ENCODE data around the gene SEMA4G.

Gene SEMA4G

GRCh38 chr10:100981178-100981772 lies 12.0 kb downstream of the SEMA4G start:
- TF ChIP-seq CTCF (IDR thresholded peaks at IDR 0.05; ENCODE audit: low read depth, low read length, missing control alignments) = no peak
- DNase-seq (ENCODE audit: low read depth) = no peak
- no peak overlapping the region for H3K4me3 ChIP-seq (ENCODE audit: low read depth, low read length)

- H3K4me3 ChIP-seq (ENCODE audit: low read depth, low read length) = no peak overlapping the region
- no peak for DNase-seq (ENCODE audit: low read depth)
- TF ChIP-seq CTCF (IDR thresholded peaks at IDR 0.05; ENCODE audit: low read depth, low read length, missing control alignments) = no peak
Observed at GRCh38 chr10:100982916-100983830, 13.9 kb downstream of the SEMA4G start.

- TF ChIP-seq CTCF (IDR thresholded peaks at IDR 0.05; ENCODE audit: low read depth, low read length, missing control alignments) = no peak
- H3K4me3 ChIP-seq (ENCODE audit: low read depth, low read length) = no peak overlapping the region
- no peak for DNase-seq (ENCODE audit: low read depth)
Observed at GRCh38 chr10:100983868-100984671, 14.8 kb downstream of the SEMA4G start.

- no peak for TF ChIP-seq CTCF (IDR thresholded peaks at IDR 0.05; ENCODE audit: low read depth, low read length, missing control alignments)
- DNase-seq (ENCODE audit: low read depth) = no peak
- H3K4me3 ChIP-seq (ENCODE audit: low read depth, low read length) = no peak overlapping the region
Observed at GRCh38 chr10:100984672-100985177, 15.4 kb downstream of the SEMA4G start.

- H3K4me3 ChIP-seq (ENCODE audit: low read depth, low read length) = no peak overlapping the region
- no peak for TF ChIP-seq CTCF (IDR thresholded peaks at IDR 0.05; ENCODE audit: low read depth, low read length, missing control alignments)
- no peak for DNase-seq (ENCODE audit: low read depth)
Observed at GRCh38 chr10:100985336-100985735, 16.0 kb downstream of the SEMA4G start.

GRCh38 chr10:100986623-100986951 lies 17.3 kb downstream of the SEMA4G start:
- TF ChIP-seq CTCF (IDR thresholded peaks at IDR 0.05; ENCODE audit: low read depth, low read length, missing control alignments) = no peak
- peak overlapping the region; percentile 81 for H3K4me3 ChIP-seq (ENCODE audit: low read depth, low read length)
- no peak for DNase-seq (ENCODE audit: low read depth)

Data from GM12864 (cell line).